Measurements from ENCODE around the gene TYR. TPM values are rescaled to one million over a fixed set of nuclear protein-coding genes. Genes with fewer than 3 reads are reported as not detected.
"Not testable (repeated sequence)": the region's sequence is repeated elsewhere in the genome, so short reads cannot be mapped to it uniquely, and the experiment has no call there.

TYR gene
- total RNA-seq: not detected
- long read RNA-seq: 0 reads

GRCh38 chr11:89177691-89178231, at the start of gene TYR:
TSS of gene TYR (plus strand) at chr11:89177875. CDS start at chr11:89177954, 79 bp downstream.
- no peak for DNase-seq (ENCODE audit: low spot score)
- intact Hi-C loops (cut with DNase I): no loop called here

GRCh38 chr11:89136606-89137005, 41.1 kb upstream of the TYR start:
- no peak for DNase-seq (ENCODE audit: low spot score)
- intact Hi-C loops (cut with DNase I): no loop called here

- intact Hi-C loops (cut with DNase I): no loop called here
- DNase-seq (ENCODE audit: low spot score): no peak
Observed at GRCh38 chr11:89147229-89147628, 30.4 kb upstream of the TYR start.

- intact Hi-C loops (cut with DNase I): no loop called here
- no peak for DNase-seq (ENCODE audit: low spot score)
Observed at GRCh38 chr11:89159974-89160373, 17.7 kb upstream of the TYR start.

GRCh38 chr11:89161949-89162348, 15.7 kb upstream of the TYR start:
- DNase-seq (ENCODE audit: low spot score): no peak
- intact Hi-C loops (cut with DNase I): no loop called here

GRCh38 chr11:89163686-89164085, 14.0 kb upstream of the TYR start:
- intact Hi-C loops (cut with DNase I): no loop called here
- no peak for DNase-seq (ENCODE audit: low spot score)

GRCh38 chr11:89168396-89168795, 9.3 kb upstream of the TYR start:
- no peak for DNase-seq (ENCODE audit: low spot score)
- intact Hi-C loops (cut with DNase I): no loop called here

GRCh38 chr11:89175796-89176195, 1.9 kb upstream of the TYR start:
- intact Hi-C loops (cut with DNase I): no loop called here
- no peak for DNase-seq (ENCODE audit: low spot score)

- no peak for DNase-seq (ENCODE audit: low spot score)
Observed at GRCh38 chr11:89176938-89177337, 737 bp upstream of the TYR start.

GRCh38 chr11:89181111-89181510, 3.4 kb downstream of the TYR start:
- intact Hi-C loops (cut with DNase I): no loop called here

More at GRCh38 chr11:89176938-89177337, 737 bp upstream of the TYR start:
- intact Hi-C loops (cut with DNase I): no loop called here

GRCh38 chr11:89182773-89183518, 5.3 kb downstream of the TYR start:
- no peak for DNase-seq (ENCODE audit: low spot score)
- intact Hi-C loops (cut with DNase I): no loop called here

More at GRCh38 chr11:89181111-89181510, 3.4 kb downstream of the TYR start:
- no peak for DNase-seq (ENCODE audit: low spot score)

- no peak for DNase-seq (ENCODE audit: low spot score)
- intact Hi-C loops (cut with DNase I): no loop called here
Observed at GRCh38 chr11:89184021-89184420, 6.3 kb downstream of the TYR start.

GRCh38 chr11:89189776-89190175, 12.1 kb downstream of the TYR start:
- intact Hi-C loops (cut with DNase I): no loop called here
- no peak for DNase-seq (ENCODE audit: low spot score)

GRCh38 chr11:89201138-89201537, 23.5 kb downstream of the TYR start:
- intact Hi-C loops (cut with DNase I): no loop called here
- DNase-seq (ENCODE audit: low spot score): no peak

- DNase-seq (ENCODE audit: low spot score): no peak
Observed at GRCh38 chr11:89203814-89204213, 26.1 kb downstream of the TYR start.

GRCh38 chr11:89205378-89205777, 27.7 kb downstream of the TYR start:
- intact Hi-C loops (cut with DNase I): no loop called here
- no peak for DNase-seq (ENCODE audit: low spot score)

More at GRCh38 chr11:89203814-89204213, 26.1 kb downstream of the TYR start:
- intact Hi-C loops (cut with DNase I): no loop called here

GRCh38 chr11:89220684-89221339, 43.1 kb downstream of the TYR start:
- intact Hi-C loops (cut with DNase I): no loop called here
- no peak for DNase-seq (ENCODE audit: low spot score)

GRCh38 chr11:89235083-89235482, 57.4 kb downstream of the TYR start:
- intact Hi-C loops (cut with DNase I): no loop called here
- DNase-seq (ENCODE audit: low spot score): no peak

GRCh38 chr11:89235976-89236375, 58.3 kb downstream of the TYR start:
- DNase-seq (ENCODE audit: low spot score): no peak
- intact Hi-C loops (cut with DNase I): no loop called here

- intact Hi-C loops (cut with DNase I); DNase-seq (ENCODE audit: low spot score): not testable (repeated sequence)
Observed at GRCh38 chr11:89247007-89247406, 69.3 kb downstream of the TYR start.

- DNase-seq (ENCODE audit: low spot score): no peak
- intact Hi-C loops (cut with DNase I): no loop called here
Observed at GRCh38 chr11:89249196-89249595, 71.5 kb downstream of the TYR start.
